GM03348 (cell line): ENCODE data around the gene LMLN.
"Not testable (repeated sequence)": the region's sequence is repeated elsewhere in the genome, so short reads cannot be mapped to it uniquely, and the experiment has no call there.

ENCODE experiments used
- DNase-seq: peaks from one replicate; pipeline ENCODE4 v3.0.0; 2012; ENCODE audit warnings: low spot score

LMLN gene

GRCh38 chr3:197957790-197958133, 2.3 kb upstream of the LMLN start:
- DNase-seq, result no peak

- DNase-seq, result no peak
These were observed 1.7 kb upstream of the LMLN start for GRCh38 chr3:197958346-197958745.

GRCh38 chr3:197958848-197959247, 1.2 kb upstream of the LMLN start:
- not testable (repeated sequence) for DNase-seq

DNA sequence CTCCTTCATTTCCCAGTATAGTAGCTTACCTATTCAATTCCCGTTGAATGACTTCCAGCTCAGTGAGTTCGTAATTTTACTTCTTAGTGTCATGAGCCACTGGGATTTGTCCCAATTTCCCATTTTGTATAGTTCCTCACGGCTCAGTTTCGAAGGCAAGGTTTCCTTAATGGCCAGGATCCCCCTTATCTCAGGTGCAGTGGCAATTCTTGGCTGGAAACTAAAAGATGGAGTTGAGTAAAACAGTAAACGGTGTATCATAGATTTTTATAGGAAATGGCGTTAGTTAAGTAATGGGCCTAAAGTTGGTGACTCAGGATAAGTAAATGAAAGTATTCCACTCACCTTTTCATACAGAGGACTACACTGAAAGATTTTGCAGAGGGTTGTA, 522 bp upstream of the LMLN start:
- DNase-seq, result no peak

- DNase-seq, result no peak
These were observed 921 bp downstream of the LMLN start for GRCh38 chr3:197960694-197961581.

DNA sequence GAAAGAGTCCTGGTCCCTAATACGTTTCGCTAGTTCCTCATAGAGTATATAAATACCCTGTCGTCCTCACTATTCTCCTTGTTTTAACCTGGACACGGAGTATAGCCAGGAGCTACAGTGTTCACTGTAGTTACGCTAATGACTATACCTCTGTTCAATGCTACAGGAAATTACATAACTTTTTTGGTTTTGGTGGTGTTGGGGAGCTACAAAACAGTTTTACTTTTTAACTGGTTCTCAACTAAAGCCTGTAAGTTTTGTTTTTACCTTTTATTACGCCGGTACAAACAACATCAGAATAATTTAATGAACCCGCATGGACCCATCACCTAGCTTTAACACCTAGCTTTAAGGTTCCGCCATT, 1.5 kb downstream of the LMLN start:
- no peak for DNase-seq

GRCh38 chr3:197963019-197963637, 3.1 kb downstream of the LMLN start:
- no peak for DNase-seq

DNA sequence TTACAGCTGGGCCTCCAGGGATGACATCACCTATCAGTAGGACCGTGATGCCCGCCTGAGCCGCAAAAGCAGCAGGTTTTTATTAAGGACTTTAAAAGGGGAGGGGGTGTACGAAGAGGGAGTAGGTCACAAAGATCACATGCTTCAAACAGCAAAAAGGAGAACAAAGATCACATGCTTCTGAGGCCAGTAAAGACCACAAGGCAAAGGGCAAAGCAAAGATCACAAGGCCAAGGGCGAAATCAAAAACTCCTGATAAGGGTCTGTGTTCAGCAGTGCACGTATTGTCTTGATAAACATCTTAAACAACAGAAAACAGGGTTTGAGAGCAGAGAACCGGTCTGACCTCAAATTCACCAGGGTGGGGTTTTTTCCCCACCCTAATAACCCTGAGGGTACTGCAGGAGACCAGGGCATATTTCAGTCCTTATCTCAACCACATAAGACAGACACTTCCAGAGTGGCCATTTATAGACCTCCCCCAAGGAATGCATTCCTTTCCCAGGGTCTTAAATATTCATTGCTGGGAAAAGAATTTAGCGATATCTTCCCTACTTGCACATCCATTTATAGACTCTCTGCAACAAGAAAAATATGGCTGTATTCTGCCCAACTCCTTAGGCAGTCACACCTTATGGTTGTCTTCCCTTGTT, 7.4 kb downstream of the LMLN start:
- not testable (repeated sequence) for DNase-seq

- DNase-seq, result no peak
These were observed 10.6 kb downstream of the LMLN start for GRCh38 chr3:197970588-197970987.

DNA sequence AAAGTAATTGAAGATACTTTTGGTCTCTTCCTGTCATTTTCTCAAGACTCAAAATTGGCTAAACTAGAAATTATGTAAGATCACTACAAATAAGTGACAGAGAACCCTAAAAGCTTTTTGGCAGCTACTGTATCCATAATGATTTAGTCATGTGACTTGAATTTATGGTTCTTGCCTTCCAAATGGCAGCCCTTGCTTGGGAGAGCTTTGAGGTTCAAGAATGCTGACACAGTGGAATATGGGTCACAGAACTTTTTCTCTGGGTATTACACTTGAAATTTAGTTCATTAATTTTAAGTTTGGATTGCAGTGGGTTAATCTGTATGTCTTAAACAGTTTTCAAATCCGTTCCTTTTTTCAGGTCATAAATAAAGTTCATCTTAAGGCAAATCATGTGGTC, 14.0 kb downstream of the LMLN start:
- DNase-seq, result no peak

DNA sequence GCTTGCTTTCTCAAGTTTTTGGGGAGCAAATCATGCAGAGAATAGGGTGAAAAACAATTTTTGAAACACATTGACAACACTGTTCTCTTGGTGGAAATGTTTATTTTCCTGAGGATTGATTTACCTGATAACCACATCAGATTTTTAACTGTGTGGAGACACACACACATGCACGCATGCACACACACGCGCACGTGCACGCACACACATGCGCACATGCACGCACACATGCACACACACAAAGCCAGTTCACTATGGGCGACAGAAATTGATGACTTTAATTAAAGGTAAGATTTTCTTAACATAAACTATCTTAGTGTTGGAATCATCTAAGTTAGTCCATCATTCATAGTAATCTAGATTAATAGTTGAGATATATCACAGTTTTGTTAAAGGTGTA, 15.3 kb downstream of the LMLN start:
- no peak for DNase-seq

- DNase-seq, result no peak
These were observed 23.1 kb downstream of the LMLN start for GRCh38 chr3:197983076-197983475.

GRCh38 chr3:197989651-197990050, 29.6 kb downstream of the LMLN start:
- no peak for DNase-seq

DNA sequence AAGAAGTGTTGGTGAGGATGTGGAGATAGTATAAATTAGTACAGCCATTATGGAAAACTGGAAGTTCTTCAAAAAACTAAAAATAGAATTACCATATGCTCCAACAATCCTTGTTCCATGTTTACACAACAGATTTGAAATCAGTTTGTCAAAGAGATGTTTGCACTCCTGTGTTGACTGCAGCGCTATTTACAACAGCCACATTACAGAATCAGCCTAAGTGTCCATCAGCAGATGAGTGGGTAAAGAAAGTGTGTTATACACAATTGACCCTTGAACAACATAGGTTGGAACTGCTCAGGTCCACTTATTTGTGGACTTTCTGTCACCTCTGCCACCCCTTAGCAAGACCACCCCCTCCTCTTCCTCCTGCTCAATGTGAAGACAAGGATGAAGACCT, 34.7 kb downstream of the LMLN start:
- DNase-seq, result no peak

- no peak for DNase-seq
These were observed 36.8 kb downstream of the LMLN start for GRCh38 chr3:197996855-197997254.

DNA sequence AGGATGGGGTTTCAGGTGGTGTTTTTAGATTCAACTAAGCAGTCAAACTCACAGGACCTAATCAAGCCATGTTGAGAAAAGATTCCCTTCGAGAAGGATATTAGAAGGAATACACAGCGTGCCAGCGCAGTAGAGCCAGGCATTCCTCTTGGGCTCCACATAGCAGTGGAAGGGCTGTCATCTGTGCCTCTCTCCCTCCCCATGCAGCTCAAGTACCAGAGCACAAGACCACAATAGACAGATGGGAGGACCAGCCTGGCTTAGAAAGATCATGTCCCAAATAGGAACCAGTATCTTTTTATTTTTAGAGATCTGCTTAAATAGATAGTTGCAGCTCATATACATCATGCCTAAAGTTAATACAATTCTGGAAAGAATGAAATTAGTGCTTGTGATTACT, 37.9 kb downstream of the LMLN start:
- no peak for DNase-seq

DNA sequence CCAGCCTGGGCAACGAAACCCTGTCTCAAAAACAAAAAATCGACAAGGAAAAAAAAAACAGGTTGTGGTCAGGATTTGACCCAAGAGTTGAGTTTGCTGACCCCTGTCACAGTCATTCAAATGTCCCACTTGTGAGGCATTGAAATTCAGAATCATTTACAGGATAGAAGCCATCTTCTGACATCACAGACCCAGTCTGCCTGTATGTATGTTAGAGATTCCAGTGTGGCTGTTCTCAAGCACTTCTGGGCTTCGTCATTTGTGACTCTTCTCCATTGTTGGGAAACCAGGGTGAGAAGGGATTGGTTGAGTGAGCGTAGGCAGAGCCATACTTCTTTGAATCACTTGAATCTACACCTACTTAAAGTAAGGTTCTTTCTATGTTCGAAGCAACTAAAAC, 57.1 kb downstream of the LMLN start:
- DNase-seq, result no peak

DNA sequence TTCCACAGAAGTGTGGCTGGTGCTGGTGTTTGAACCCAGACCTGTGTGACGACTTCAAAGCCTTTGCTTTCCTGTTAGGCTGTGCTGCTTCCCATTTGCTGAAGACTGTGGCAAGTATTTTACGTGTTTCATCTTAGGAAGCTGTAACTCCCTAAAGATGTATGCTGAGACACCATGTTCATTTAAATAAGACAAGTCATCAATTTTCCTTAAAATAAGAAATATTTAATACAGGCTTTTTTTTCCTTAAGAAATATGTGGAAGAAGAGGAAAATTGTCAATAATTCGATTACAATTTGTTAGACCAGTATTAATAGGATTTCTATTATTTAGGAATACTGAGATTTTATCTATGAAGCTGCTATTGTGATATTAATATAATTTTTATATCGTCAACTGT, 58.4 kb downstream of the LMLN start:
- no peak for DNase-seq

GRCh38 chr3:198019115-198019514, 59.1 kb downstream of the LMLN start:
- no peak for DNase-seq

- DNase-seq, result no peak
These were observed 61.3 kb downstream of the LMLN start for GRCh38 chr3:198021320-198021719.

DNA sequence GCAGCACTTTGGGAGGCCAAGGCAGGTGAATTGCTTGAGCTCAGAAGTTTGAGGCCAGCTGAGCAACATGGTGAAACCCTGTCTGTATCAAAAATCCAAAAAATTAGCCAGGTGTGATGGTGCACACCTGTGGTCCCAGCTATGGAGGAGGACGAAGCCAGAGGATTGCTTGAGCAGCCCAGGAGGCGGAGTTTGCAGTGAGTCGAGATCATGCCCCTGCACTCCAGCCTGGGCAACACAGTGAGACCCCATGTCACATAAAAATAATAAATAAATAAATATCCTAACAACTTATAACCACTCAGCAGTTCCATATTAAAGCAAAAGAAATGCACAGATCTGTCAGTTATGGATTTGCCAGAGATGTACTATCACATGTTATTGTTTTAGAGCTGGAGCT, 62.6 kb downstream of the LMLN start:
- no peak for DNase-seq

GRCh38 chr3:198025644-198026043, 65.6 kb downstream of the LMLN start:
- DNase-seq, result no peak

- no peak for DNase-seq
These were observed 66.6 kb downstream of the LMLN start for GRCh38 chr3:198026620-198027019.
